ENCODE measurements around the gene LRRC39. TPM values are rescaled to one million over a fixed set of nuclear protein-coding genes. Genes with fewer than 3 reads are reported as not detected.

The LRRC39 gene
- total RNA-seq, 1 experiment from 2014 or later, result 0.67 TPM

GRCh38 chr1:100100202-100100601 is 77.9 kb downstream of the LRRC39 start:
- H3K27me3 ChIP-seq (replicated peaks; ENCODE audit: insufficient read depth, low read depth, low read length, poor library complexity), result no peaks in the 10 kb centered on the region
- H3K4me1 ChIP-seq (ENCODE audit: insufficient read depth, low read length, poor library complexity, severe bottlenecking), result no peaks in the 10 kb centered on the region
- peaks cover 3% of the 10 kb centered on the region for H3K9me3 ChIP-seq (ENCODE audit: low read depth, low read length, poor library complexity, severe bottlenecking)
- TF ChIP-seq, protein P1, sequence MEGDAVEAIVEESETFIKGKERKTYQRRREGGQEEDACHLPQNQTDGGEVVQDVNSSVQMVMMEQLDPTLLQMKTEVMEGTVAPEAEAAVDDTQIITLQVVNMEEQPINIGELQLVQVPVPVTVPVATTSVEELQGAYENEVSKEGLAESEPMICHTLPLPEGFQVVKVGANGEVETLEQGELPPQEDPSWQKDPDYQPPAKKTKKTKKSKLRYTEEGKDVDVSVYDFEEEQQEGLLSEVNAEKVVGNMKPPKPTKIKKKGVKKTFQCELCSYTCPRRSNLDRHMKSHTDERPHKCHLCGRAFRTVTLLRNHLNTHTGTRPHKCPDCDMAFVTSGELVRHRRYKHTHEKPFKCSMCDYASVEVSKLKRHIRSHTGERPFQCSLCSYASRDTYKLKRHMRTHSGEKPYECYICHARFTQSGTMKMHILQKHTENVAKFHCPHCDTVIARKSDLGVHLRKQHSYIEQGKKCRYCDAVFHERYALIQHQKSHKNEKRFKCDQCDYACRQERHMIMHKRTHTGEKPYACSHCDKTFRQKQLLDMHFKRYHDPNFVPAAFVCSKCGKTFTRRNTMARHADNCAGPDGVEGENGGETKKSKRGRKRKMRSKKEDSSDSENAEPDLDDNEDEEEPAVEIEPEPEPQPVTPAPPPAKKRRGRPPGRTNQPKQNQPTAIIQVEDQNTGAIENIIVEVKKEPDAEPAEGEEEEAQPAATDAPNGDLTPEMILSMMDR (conservative IDR thresholded peaks at IDR 0.05; ENCODE audit: low read depth, low read length), result no peak
- no peak for TF ChIP-seq EZH2 (IDR thresholded peaks at IDR 0.05; ENCODE audit: borderline replicate concordance, low read depth, low read length, poor library complexity, severe bottlenecking)
- CTCF ChIA-PET, result no interaction called here
- POLR2A ChIA-PET (ENCODE audit: low non-redundant PET), result no interaction called here
- H3K27ac ChIP-seq (ENCODE audit: low read depth, low read length, poor library complexity, severe bottlenecking), result no peak overlapping the region
- H3K36me3 ChIP-seq (ENCODE audit: insufficient read depth, low read length, poor library complexity, severe bottlenecking), result peaks cover 51% of the 10 kb centered on the region
- DNase-seq (ENCODE audit: low spot score), result no peak
- no peak overlapping the region for H3K4me3 ChIP-seq (ENCODE audit: low read depth, low read length, poor library complexity, severe bottlenecking)
- intact Hi-C loops (cut with micrococcal nuclease; ENCODE audit: unreplicated experiment), result no loop called here
- no TSS peak for BruUV-seq (replicated peaks)

Other genes starting within 250 kb of the LRRC39 start
- 24.1 and 25.0 TPM in 2 replicates for gene SLC35A3, start 208.3 kb downstream of the LRRC39 start, total RNA-seq (2021)
- gene SASS6, start 45.3 kb downstream of the LRRC39 start, total RNA-seq (2021), result 15.1 and 16.8 TPM in 2 replicates
- gene TRMT13, start 45.1 kb downstream of the LRRC39 start, total RNA-seq (2021), result 19.0 and 23.3 TPM in 2 replicates
- gene DBT, start 71.6 kb upstream of the LRRC39 start, total RNA-seq (2021), result 16.8 and 18.1 TPM in 2 replicates
- 45.4 and 57.7 TPM in 2 replicates for gene RTCA, start 88.0 kb upstream of the LRRC39 start, total RNA-seq (2021)
- 6.8 and 8.5 TPM in 2 replicates for gene CDC14A, start 174.2 kb upstream of the LRRC39 start, total RNA-seq (2021)